KMS-11 (cell line): ENCODE data around the gene RAB40C.

Experiments used
- H2AFZ ChIP-seq: fragments of 200-600 bp; sonication (generic); 2 replicates; pipeline ENCODE4 v1.6.1; 2016; ENCODE audit warnings: antibody characterized with exemption, mixed run types, low read depth
- H3K27ac ChIP-seq: fragments of 200-600 bp; sonication (generic); 2 replicates; pipeline ENCODE4 v1.6.1; 2016; ENCODE audit warnings: mild to moderate bottlenecking, mixed run types
- H3K27me3 ChIP-seq: fragments of 200-600 bp; sonication (generic); 2 replicates; pipeline ENCODE4 v1.6.1; 2017; ENCODE audit warnings: mild to moderate bottlenecking, low read depth, mixed run types, moderate library complexity; ENCODE audit not compliant: insufficient read depth
- H3K36me3 ChIP-seq: fragments of 200-600 bp; sonication (generic); 2 replicates; pipeline ENCODE4 v1.6.1; 2017; ENCODE audit warnings: mild to moderate bottlenecking, mixed run types; ENCODE audit not compliant: insufficient read depth
- H3K4me1 ChIP-seq: fragments of 200-600 bp; sonication (generic); 2 replicates; pipeline ENCODE4 v1.6.1; 2016; ENCODE audit warnings: mild to moderate bottlenecking, low read depth, mixed run types; ENCODE audit not compliant: poor library complexity, severe bottlenecking
- H3K4me2 ChIP-seq: fragments of 200-600 bp; sonication (generic); 2 replicates; pipeline ENCODE4 v1.7.0; 2016; ENCODE audit warnings: mild to moderate bottlenecking, mixed run types
- H3K4me3 ChIP-seq: fragments of 200-600 bp; sonication (generic); IDR thresholded peaks from 2 replicates; pipeline ENCODE4 v1.6.1; 2017; ENCODE audit warnings: low read depth, low read length, mixed read lengths; ENCODE audit not compliant: insufficient read depth
- H3K79me2 ChIP-seq: fragments of 200-600 bp; sonication (generic); 2 replicates; pipeline ENCODE4 v1.6.1; 2016; ENCODE audit warnings: low read depth, mixed run types; ENCODE audit not compliant: insufficient read depth
- H3K9ac ChIP-seq: fragments of 200-600 bp; sonication (generic); 2 replicates; pipeline ENCODE4 v1.6.1; 2016; ENCODE audit warnings: mild to moderate bottlenecking, mixed run types
- H4K20me1 ChIP-seq: fragments of 200-600 bp; sonication (generic); 2 replicates; pipeline ENCODE4 v1.6.1; 2016; ENCODE audit warnings: mild to moderate bottlenecking, mixed run types; ENCODE audit not compliant: insufficient read depth
- TF ChIP-seq, protein P1 (sequence below): fragments of 200-600 bp; sonication (generic); conservative IDR thresholded peaks from 2 replicates; pipeline ENCODE4 v1.6.1; 2017; ENCODE audit warnings: low read depth, mild to moderate bottlenecking, antibody characterized with exemption, low read length, moderate library complexity, mixed read lengths

Gene RAB40C

DNA sequence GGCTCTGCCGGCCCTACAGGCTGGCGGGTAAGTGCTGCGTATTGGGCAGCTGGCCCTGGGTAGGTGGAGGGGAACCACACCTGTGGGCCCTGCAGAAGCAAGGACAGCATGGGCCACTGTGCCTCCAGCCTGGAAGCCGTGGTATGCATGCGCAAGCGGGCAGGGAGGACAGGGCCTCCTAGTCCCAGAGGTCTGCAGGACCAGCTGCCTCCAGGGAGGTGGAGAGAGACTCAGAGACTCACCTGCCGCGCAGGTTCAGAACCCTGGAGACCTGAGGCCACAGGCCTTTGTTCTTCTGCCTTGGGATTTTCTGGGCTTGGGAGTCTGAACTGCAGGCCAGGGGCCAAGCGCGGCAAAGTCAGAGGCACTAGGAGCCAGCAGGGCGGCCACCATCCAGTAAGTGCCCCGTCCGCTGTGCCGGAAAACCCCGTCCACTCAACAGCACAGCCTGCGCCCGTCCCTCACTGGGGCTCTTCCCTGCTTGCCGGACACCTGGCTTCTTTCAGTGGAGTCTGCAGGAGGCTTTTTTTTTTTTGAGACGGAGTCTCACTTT, 8.8 kb upstream of the RAB40C start:
- TF ChIP-seq, protein P1, sequence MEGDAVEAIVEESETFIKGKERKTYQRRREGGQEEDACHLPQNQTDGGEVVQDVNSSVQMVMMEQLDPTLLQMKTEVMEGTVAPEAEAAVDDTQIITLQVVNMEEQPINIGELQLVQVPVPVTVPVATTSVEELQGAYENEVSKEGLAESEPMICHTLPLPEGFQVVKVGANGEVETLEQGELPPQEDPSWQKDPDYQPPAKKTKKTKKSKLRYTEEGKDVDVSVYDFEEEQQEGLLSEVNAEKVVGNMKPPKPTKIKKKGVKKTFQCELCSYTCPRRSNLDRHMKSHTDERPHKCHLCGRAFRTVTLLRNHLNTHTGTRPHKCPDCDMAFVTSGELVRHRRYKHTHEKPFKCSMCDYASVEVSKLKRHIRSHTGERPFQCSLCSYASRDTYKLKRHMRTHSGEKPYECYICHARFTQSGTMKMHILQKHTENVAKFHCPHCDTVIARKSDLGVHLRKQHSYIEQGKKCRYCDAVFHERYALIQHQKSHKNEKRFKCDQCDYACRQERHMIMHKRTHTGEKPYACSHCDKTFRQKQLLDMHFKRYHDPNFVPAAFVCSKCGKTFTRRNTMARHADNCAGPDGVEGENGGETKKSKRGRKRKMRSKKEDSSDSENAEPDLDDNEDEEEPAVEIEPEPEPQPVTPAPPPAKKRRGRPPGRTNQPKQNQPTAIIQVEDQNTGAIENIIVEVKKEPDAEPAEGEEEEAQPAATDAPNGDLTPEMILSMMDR, result no peak
- Histone ChIP-seq H2AFZ (no peak overlapping the region), H3K36me3 (no peaks in the 10 kb centered on the region), H4K20me1 (no peaks in the 10 kb centered on the region), H3K9ac (no peak overlapping the region), H3K79me2 (no peaks in the 10 kb centered on the region), H3K4me3 (no peak overlapping the region), H3K4me1 (peaks cover 6% of the 10 kb centered on the region), H3K4me2 (no peak overlapping the region), H3K27ac (no peak overlapping the region), H3K27me3 (no peaks in the 10 kb centered on the region; the same call in 1 of the 2 replicates)

- no peak overlapping the region for H3K9ac ChIP-seq
- no peak overlapping the region for H3K4me3 ChIP-seq
- H3K79me2 ChIP-seq, result peaks cover 8% of the 10 kb centered on the region; the same call in 1 of the 2 replicates
- peaks cover 7% of the 10 kb centered on the region for H3K4me1 ChIP-seq
- H4K20me1 ChIP-seq, result no peaks in the 10 kb centered on the region
- H3K27me3 ChIP-seq, result no peaks in the 10 kb centered on the region; the same call in 1 of the 2 replicates
- no peaks in the 10 kb centered on the region for H3K36me3 ChIP-seq
- TF ChIP-seq, protein P1, result no peak
- H3K4me2 ChIP-seq, result no peak overlapping the region
- H3K27ac ChIP-seq, result no peak overlapping the region
- no peak overlapping the region for H2AFZ ChIP-seq
Measured at GRCh38 chr16:582218-582613, 7.7 kb upstream of the RAB40C start.

DNA sequence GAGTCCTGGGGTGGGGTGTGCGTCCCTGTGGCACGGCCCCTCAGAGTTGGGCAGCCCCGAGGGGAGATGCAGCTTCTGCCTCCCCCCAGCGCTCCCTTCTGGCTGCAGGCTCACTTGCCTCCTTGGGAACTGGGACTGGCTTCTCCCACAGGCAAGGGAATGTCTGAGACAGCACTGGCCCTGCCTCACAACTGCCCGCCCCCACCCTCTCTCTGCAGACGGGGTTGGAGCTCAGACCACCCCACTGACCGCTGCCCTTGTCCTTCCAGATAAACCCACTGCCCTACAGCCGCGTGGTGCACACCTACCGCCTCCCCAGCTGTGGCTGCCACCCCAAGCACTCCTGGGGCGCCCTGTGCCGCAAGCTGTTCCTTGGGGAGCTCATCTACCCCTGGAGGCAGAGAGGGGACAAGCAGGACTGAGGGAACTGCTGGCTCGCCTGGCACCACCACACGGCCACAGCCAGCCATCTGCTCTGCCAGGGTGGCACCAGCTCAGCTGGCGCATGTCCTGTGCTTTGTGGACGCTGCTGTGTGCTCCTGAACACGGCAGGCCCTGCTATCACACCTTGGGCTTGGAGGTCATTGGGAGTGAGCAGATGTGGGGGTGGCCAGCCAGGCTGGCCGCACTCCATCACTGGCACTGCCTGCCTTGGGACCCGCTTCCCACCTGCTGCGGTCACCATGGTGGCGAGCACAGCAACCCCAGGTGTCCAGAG, 7.1 kb upstream of the RAB40C start:
- Histone ChIP-seq H3K9ac (no peak overlapping the region), H3K27me3 (no peaks in the 10 kb centered on the region; the same call in 1 of the 2 replicates), H3K79me2 (peaks cover 14% of the 10 kb centered on the region; the same call in 1 of the 2 replicates), H3K4me1 (peaks cover 13% of the 10 kb centered on the region), H3K27ac (no peak overlapping the region), H3K4me2 (no peak overlapping the region), H3K4me3 (no peak overlapping the region), H2AFZ (no peak overlapping the region), H4K20me1 (no peaks in the 10 kb centered on the region), H3K36me3 (no peaks in the 10 kb centered on the region)
- TF ChIP-seq, protein P1, result 0 out of 2 replicates have a peak, but pooled peaks have one; percentile 11

DNA sequence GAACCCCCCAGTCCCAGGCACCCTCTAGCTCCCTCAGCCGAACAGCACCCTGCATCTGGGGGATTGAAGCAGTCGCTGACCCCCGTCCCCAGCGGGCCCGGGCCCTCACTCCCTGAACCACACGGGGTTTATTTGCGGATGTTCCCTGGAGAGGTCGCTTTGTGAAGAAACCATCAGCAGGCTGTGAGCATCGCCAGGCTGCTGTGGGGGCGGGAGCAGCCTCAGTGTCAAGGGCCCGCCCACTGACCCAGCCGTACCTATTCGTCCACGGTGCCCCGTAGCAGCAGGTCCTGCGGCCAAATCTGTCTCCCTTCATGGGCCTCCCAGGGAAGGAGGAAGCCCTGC, 6.4 kb upstream of the RAB40C start:
- H4K20me1 ChIP-seq, result no peaks in the 10 kb centered on the region
- H3K36me3 ChIP-seq, result no peaks in the 10 kb centered on the region
- H3K4me3 ChIP-seq, result no peak overlapping the region
- no peak overlapping the region for H3K4me2 ChIP-seq
- H3K27me3 ChIP-seq, result no peaks in the 10 kb centered on the region; the same call in 1 of the 2 replicates
- TF ChIP-seq, protein P1, result 0 out of 2 replicates have a peak, but pooled peaks have one; percentile 4
- H3K4me1 ChIP-seq, result peaks cover 15% of the 10 kb centered on the region
- no peak overlapping the region for H2AFZ ChIP-seq
- H3K79me2 ChIP-seq, result peaks cover 19% of the 10 kb centered on the region; the same call in 1 of the 2 replicates
- no peak overlapping the region for H3K9ac ChIP-seq
- H3K27ac ChIP-seq, result no peak overlapping the region
